Gastroesophageal sphincter (tissue), 4 donors: ENCODE results near the gene CHRNA4. TPM values are rescaled to one million over a fixed set of nuclear protein-coding genes. Genes with fewer than 3 reads are reported as not detected.

Source experiments
- ATAC-seq: fragments of 150-250 bp; one replicate; pipeline ENCODE4 v1.9.1; 2016; ENCODE audit warnings: mild to moderate bottlenecking, moderate library complexity
- H3K27ac ChIP-seq, 4 donors: fragments of 200-600 bp; sonication (generic) in 3 of 4; 1 replicate in 3 of 4; 2 replicates in 1 of 4; pipeline ENCODE4 v1.5.1; 2016 to 2019
- H3K27me3 ChIP-seq: fragments of 200-600 bp; sonication (generic); one replicate; pipeline ENCODE4 v1.5.1; 2019
- H3K36me3 ChIP-seq, 2 donors: fragments of 200-600 bp; sonication (generic); one replicate each; pipeline ENCODE4 v1.5.1; 2019; ENCODE audit warnings: control low read depth in 1 of 2
- H3K4me1 ChIP-seq, 3 donors: fragments of 200-600 bp; sonication (generic); 1 replicate in 2 of 3; 2 replicates in 1 of 3; pipeline ENCODE4 v1.5.1; 2016 to 2019; ENCODE audit warnings: control low read depth in 2 of 3
- H3K4me3 ChIP-seq, 2 donors: fragments of 200-600 bp; sonication (generic); one replicate each; pipeline ENCODE4 v1.5.1; 2019; ENCODE audit warnings: mild to moderate bottlenecking in 1 of 2, moderate library complexity in 1 of 2
- H3K9me3 ChIP-seq, 3 donors: fragments of 200-600 bp; sonication (generic); one replicate each; pipeline ENCODE4 v1.5.1; 2017 to 2019; ENCODE audit warnings: control low read depth in 2 of 3
- EP300 ChIP-seq: sonication (generic); formaldehyde crosslinking; IDR thresholded peaks from one replicate; pipeline ENCODE4 v1.6.1; 2017; ENCODE audit warnings: antibody characterized with exemption, mild to moderate bottlenecking
- POLR2A ChIP-seq, 2 donors: fragments of 450-650 bp; IDR thresholded peaks; one replicate each; pipeline ENCODE4 v1.6.1; 2017; ENCODE audit warnings: antibody characterized with exemption in 2 of 2, mild to moderate bottlenecking in 2 of 2, moderate library complexity in 1 of 2
- POLR2AphosphoS5 ChIP-seq: sonication (generic); formaldehyde crosslinking; IDR thresholded peaks from one replicate; pipeline ENCODE4 v1.6.1; 2017; ENCODE audit warnings: antibody characterized with exemption
- WGBS, 2 donors: methylation state at CpG; one replicate each; pipeline ENCODE4 v1.1.5; 2018; ENCODE audit warnings: low coverage in 1 of 2; 5-methylcytosine and 5-hydroxymethylcytosine counted together
- total RNA-seq, 4 donors: library from RNA; depleted of rRNA; stranded (reverse); fragments of >200 nt; gene quantifications; one replicate each; pipeline ENCODE4 v1.1.0, GENCODE V29; 2016
- TF ChIP-seq, protein P1 (sequence below), 4 experiments: fragments of 200-600 bp in 2 of 4; fragments of 450-650 bp in 2 of 4; sonication (generic) in 1 of 4; IDR thresholded peaks; one replicate each; pipeline ENCODE4 v1.5.1; 2017 to 2019; ENCODE audit warnings: antibody characterized with exemption in 4 of 4, mild to moderate bottlenecking in 2 of 4, moderate library complexity in 2 of 4

Gene CHRNA4
- total RNA-seq, 4 donors from 2014 or later = not detected

DNA sequence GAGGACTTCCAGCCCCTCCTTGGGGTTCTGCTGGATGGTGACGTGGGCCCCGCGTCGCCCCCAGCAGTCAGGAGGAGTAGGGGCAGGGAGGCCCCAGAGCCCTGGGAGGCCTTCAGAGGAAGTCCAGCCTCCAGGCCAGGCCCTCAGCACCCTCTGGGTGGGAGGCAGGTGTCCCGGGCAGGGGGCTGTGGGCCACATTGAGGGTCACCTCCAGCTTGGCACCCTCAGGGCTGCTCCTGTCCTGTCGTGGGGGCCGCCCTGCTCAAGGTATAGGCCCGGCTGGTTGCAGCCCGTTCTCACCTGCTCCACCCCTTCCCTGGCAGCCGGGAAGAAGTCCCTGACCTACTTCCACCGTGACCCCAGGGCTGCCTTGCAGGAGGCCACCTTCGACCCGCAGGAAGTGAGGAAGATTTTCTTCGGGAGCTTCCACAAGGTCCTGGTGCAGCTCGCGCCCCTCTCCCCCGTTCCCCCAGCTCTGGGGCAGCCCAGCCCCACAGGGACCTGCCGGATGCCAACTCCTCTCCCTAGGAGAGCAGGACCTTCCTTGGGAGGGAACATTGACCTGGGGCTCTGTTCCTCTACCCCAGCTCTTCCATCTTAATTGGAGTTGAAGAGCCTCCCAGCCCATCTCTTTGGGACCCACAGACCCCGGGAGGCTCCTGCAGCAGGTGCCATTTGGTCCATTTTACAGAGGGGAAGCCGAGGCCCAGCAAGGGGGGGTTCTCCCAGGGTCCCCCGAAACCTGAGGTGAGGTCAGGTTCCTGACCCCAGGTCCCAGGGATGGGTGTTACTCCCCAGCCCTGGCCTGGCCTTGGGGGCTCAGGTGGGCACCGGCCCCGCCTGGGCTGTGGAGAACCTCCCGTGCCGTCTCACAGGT, 41.7 kb downstream of the CHRNA4 start:
- no peak for ATAC-seq
- H3K9me3 ChIP-seq = no peaks in the 10 kb centered on the region
- no peak overlapping the region for H3K4me3 ChIP-seq
- peaks cover 70% of the 10 kb centered on the region for H3K27me3 ChIP-seq
- H3K4me1 ChIP-seq = peaks cover 0 to 8% (median 0%) of the 10 kb centered on the region in 3 donors
- H3K36me3 ChIP-seq = no peaks in the 10 kb centered on the region
- H3K27ac ChIP-seq = no peak overlapping the region
- 49% methylated on average over 5 of the region's 25 CpGs; no CpG with 5 or more reads in 1 of the 2 donors for WGBS, 2 donors
- TF ChIP-seq EP300 = no peak
- TF ChIP-seq, protein P1, sequence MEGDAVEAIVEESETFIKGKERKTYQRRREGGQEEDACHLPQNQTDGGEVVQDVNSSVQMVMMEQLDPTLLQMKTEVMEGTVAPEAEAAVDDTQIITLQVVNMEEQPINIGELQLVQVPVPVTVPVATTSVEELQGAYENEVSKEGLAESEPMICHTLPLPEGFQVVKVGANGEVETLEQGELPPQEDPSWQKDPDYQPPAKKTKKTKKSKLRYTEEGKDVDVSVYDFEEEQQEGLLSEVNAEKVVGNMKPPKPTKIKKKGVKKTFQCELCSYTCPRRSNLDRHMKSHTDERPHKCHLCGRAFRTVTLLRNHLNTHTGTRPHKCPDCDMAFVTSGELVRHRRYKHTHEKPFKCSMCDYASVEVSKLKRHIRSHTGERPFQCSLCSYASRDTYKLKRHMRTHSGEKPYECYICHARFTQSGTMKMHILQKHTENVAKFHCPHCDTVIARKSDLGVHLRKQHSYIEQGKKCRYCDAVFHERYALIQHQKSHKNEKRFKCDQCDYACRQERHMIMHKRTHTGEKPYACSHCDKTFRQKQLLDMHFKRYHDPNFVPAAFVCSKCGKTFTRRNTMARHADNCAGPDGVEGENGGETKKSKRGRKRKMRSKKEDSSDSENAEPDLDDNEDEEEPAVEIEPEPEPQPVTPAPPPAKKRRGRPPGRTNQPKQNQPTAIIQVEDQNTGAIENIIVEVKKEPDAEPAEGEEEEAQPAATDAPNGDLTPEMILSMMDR (IDR thresholded peaks at IDR 0.05) = no peak
- no peak for TF ChIP-seq POLR2A (IDR thresholded peaks at IDR 0.05)
- no peak for TF ChIP-seq POLR2AphosphoS5

DNA sequence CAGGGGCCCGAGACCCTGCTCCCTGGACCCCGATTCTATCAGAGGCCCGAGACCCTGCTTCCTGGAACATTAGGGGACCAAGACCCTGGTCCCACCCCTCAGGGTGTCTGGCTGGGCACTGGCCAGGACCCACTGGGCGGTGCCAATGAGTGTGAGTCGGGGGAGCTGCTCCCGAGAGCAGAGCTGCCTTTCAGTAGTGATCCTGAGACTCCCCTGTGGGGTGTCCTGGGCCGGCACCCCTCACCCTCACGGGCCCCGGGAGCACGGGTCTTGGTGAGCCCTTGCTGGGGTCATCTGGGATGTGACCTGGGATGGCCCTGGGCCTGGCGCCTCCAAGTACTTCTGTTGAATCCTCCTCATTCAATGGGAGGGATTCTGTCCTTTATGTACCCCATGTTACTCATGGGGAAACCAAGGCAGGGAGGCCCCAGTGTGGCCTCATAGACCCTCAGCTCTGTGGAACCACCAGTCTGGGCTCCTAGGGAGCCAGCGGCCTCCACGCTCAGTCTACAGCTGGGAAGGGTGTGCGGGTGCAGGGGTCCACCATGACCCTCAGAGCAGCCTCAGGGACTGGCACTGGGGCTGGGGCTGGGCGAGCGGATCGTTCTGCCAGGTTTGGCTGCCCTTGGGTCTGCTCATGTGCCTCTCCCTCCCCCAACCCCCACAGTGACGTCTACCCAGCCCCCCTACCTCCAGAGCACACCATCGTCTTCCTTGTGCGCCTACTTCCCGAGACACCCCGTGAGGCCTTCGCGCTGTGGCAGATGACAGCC, 42.6 kb downstream of the CHRNA4 start:
- peaks cover 0 to 8% (median 0%) of the 10 kb centered on the region in 3 donors for H3K4me1 ChIP-seq
- ATAC-seq = no peak
- no peak overlapping the region for H3K27ac ChIP-seq
- H3K4me3 ChIP-seq = no peak overlapping the region
- TF ChIP-seq POLR2AphosphoS5 (no peak), POLR2A (IDR thresholded peaks at IDR 0.05) (no peak), EP300 (no peak)
- TF ChIP-seq, protein P1 (IDR thresholded peaks at IDR 0.05) = no peak
- peaks cover 76% of the 10 kb centered on the region for H3K27me3 ChIP-seq
- H3K9me3 ChIP-seq = no peaks in the 10 kb centered on the region
- no CpG with 5 or more reads among the region's 24 CpGs for WGBS, 2 donors
- H3K36me3 ChIP-seq = no peaks in the 10 kb centered on the region

DNA sequence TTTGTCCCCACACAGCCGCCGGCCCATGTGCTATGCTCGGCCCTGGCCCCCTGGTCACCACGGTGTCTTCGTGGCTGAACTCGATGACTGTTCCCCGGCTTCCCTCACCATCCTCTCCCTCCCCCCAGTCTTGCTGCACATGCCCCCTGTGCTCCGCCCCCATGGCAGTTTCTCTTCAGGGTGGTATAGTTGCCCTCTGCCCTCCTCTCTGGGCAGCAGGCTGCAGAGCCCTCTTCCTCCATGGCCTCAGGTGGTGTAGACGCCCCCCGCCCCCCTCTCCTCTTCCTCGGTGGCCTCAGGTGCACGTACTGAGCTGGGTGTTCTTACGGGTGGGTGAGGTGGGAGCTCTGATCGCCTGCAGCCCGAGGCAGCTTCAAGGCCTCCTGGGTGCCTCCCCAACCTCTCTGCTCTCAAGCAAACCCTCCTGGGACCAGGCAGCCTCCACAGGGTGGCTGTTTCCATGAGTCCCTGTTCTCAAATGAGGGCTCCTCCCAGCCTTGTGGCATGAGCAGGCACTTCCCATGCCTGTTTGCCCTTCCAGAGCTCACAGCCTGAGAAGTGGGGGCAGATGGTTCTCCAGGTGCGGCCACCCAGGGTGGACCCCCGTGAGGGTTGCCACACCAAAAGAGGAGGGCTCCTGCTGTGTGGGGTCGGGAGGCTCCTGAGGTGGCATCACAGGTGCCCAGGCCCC, 43.4 kb downstream of the CHRNA4 start:
- H3K27ac ChIP-seq = no peak overlapping the region
- WGBS, 2 donors = 77 to 80% methylated on average over 7 of the region's 18 CpGs
- no peaks in the 10 kb centered on the region for H3K36me3 ChIP-seq
- no peak overlapping the region for H3K4me3 ChIP-seq
- TF ChIP-seq POLR2A (IDR thresholded peaks at IDR 0.05) (no peak), EP300 (no peak), POLR2AphosphoS5 (no peak)
- TF ChIP-seq, protein P1 (IDR thresholded peaks at IDR 0.05) = no peak
- peaks cover 70% of the 10 kb centered on the region for H3K27me3 ChIP-seq
- no peak for ATAC-seq
- no peaks in the 10 kb centered on the region for H3K9me3 ChIP-seq
- peaks cover 0 to 14% (median 0%) of the 10 kb centered on the region in 3 donors for H3K4me1 ChIP-seq

DNA sequence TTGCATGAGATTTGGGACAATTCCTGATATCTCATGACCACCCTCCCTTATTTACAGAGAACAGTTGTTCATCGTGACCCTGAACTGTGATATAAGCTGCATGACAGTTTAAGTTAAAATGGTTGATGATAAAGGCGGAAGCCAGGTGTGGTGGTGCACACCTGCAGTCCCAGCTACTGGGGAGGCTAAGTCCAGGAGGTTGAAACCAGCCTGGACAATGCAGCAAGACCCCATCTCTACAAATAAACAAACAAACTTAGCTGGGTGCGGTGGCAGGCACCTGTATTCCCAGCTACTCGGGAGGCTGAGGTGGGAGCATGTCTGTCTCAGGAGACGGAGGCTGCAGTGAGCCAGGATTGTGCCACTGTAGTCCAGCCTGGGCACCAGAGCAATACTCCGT, 44.1 kb downstream of the CHRNA4 start:
- no peak for ATAC-seq
- no peak for TF ChIP-seq POLR2A (IDR thresholded peaks at IDR 0.05)
- no peak for TF ChIP-seq EP300
- TF ChIP-seq, protein P1 (IDR thresholded peaks at IDR 0.05) = no peak
- no peak for TF ChIP-seq POLR2AphosphoS5
- no peak overlapping the region for H3K27ac ChIP-seq
- no peaks in the 10 kb centered on the region for H3K36me3 ChIP-seq
- 100% methylated on average over 2 to 5 of the region's 6 CpGs for WGBS, 2 donors
- H3K27me3 ChIP-seq = peaks cover 69% of the 10 kb centered on the region
- H3K4me3 ChIP-seq = no peak overlapping the region
- H3K4me1 ChIP-seq = peaks cover 0 to 20% (median 0%) of the 10 kb centered on the region in 3 donors
- no peaks in the 10 kb centered on the region for H3K9me3 ChIP-seq
